GM20431 (cell line): Measurements from ENCODE around the gene OPTC.
"Not testable (repeated sequence)": the region's sequence is repeated elsewhere in the genome, so short reads cannot be mapped to it uniquely, and the experiment has no call there.

Experiments
- in situ Hi-C: fragments of 300-500 bp; cut with MseI, MboI; formaldehyde crosslinking; loops from one replicate; pipeline ENCODE4 v1.15.0; 2020; ENCODE audit warnings: low sequenced_read_pairs; ENCODE audit not compliant: unreplicated experiment

The OPTC gene

GRCh38 chr1:203493901-203494300 lies at the start of gene OPTC:
OPTC (plus strand) TSS chr1:203494153; CDS start chr1:203496006, 1,853 bp downstream.
- in situ Hi-C loops = no loop called here

DNA sequence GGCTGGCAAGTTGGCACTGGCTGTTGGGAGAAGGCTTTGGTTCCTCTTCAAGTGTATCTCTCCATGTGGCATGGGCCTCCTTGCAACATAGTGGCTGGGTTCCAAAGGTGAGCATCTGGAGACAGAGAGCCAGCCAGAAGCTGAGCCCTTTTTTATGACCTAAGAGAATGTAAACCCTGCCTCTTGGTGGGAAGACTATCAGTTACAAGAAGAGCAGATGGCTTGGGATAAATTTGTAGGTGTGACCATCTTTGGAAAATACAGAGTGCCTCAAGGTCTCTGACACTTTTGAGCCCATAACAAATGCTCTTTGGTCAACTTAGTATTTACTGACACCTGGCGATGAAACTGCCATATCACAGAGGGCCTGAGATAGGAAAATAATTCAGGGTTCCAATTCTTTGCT lies 49.8 kb upstream of the OPTC start:
- in situ Hi-C loops = no loop called here

GRCh38 chr1:203447151-203447550 lies 46.8 kb upstream of the OPTC start:
- in situ Hi-C loops = no loop called here

DNA sequence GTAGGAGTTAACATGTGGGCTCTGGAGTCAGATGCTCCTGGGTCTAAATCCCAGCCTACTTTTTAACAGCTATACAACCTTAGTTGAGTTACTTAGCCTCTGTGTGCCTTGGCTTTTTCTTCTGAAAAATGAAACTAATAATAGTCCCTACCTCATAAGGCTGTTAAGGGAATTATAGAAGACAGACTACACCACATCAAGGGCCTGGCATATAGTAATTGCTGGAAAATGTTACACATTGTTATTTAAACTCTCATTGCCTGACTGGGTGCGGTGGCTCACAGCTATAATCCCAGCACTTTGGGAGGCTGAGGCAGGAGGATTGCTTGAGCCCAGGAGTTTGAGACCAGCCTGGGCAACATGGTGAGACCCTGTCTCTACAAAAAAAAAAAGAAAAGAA lies 46.4 kb upstream of the OPTC start:
- in situ Hi-C loops = not testable (repeated sequence)

GRCh38 chr1:203448521-203449061 lies 45.4 kb upstream of the OPTC start:
- in situ Hi-C loops = no loop called here

- in situ Hi-C loops = no loop called here
Measured at GRCh38 chr1:203450001-203450400, 44.0 kb upstream of the OPTC start.

DNA sequence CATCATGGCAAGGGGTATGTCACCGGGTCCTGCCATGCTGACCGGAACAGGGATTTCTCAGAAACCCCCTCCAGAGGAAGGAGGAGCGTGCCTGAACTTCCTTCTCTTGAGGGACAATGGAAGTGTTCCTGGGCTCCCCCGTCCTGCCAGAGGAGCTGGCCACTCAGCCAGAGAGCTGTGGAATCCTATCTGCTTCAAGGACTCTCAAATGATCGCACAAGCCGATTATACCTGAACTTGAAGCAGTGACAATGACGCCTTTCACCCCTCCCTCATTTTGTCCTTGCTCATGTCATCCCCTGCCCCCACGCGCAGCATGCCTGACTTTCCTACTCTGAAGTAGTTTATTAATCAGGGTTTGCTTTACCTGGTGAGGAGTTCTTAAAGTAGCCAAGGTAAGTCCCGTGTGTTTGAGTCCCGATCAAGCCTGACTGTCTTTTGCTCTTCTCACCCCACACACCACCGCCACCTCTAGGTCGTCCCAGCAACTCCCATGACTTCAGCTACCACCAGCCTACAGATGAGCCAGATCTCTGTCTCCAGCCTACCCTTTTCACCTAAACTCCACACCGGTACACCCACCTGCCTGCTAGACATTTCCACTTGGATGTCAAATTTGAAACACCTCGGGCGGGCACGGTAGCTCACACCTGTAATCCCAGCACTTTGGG lies 43.3 kb upstream of the OPTC start:
- in situ Hi-C loops = no loop called here

DNA sequence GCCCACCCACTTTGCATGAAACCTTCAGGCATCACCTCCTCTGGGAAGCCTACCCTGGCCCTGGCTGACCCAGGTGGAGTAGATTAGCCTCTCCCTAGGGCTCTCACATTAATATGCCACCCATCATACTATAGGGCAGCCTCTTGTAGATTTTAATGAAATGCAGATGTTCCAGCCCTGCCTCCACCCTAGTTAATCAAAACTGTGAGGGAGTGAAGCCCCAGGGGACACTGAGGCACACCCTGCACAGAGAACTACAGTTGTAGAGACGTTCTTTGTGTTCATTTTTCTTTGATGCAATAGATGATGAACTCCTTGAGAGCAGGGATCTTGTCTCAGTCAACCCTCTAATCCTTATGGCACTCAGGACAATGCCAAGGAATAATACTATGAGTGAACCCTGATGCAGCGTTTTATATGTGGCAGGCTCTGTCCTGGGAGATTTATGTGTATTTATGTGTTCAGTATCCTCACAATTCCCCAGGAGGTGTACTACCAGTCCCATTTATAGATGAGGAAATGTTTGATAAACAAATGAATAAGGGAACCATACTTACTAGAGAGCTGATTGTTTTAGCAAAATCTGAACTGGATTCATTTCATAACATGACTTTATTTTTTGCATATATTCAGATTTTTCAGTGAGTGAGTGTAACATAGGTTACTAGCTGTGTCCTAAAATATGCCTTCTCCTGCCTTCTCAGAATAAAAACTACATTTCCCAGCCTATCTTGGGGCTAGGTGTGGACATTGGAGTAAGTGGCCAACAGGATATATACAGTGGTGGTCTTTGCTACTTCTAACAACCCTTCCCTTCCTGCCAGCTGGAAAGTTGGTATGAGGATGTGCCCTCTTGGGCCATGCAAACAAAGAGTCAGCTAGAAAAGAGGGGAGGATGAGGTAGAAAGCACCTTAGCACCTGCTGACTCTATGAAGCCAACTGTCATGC lies 41.8 kb upstream of the OPTC start:
- in situ Hi-C loops = no loop called here

GRCh38 chr1:203453016-203453415 lies 40.9 kb upstream of the OPTC start:
- in situ Hi-C loops = no loop called here

GRCh38 chr1:203453616-203454015 lies 40.3 kb upstream of the OPTC start:
- in situ Hi-C loops = no loop called here

DNA sequence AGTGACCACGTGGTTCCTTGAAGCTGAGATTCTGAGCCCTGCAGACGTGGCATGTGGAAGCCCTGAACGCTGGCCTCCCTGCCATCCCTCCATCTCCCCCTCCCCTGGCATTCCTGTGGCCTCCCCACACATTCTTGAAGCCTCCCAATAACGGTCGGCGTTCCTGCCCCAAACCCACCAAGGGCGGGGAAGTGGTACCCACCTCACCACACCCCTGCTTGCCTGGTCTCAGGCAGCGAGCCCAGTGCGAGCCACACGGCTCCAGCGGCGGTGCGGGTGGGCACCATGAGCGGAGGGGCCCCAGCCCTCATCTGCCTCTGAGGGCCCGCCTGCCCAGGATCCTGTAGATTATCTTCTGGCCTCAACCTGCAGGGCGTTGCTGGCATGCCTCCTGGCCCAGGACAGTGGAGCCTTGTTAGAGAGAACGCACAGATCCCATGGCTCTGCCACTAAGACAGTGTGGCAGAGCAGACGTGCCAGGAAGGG lies 38.9 kb upstream of the OPTC start:
- in situ Hi-C loops = no loop called here

GRCh38 chr1:203455706-203456105 lies 38.2 kb upstream of the OPTC start:
- in situ Hi-C loops = no loop called here

DNA sequence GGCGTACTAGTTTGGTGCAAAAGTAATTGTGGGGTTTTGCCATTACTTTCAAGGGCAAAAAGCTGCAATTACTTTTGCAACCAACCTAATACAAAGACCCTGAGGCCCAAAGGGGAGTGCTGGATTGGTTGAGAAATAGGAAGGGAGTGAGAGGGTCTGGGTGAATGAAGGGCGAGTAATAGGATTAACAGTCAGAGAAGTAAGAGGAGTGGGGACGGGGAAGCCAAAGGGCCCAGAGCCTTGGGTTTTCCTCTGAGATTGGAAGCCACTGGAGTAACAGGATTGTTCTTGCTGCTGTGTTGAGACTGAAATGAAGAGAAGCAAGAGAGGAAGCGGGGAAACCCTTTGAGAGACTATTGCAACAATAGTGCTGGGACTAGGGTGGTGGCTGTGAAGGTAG lies 37.4 kb upstream of the OPTC start:
- in situ Hi-C loops = no loop called here

- in situ Hi-C loops = no loop called here
Measured at GRCh38 chr1:203458078-203458477, 35.9 kb upstream of the OPTC start.

DNA sequence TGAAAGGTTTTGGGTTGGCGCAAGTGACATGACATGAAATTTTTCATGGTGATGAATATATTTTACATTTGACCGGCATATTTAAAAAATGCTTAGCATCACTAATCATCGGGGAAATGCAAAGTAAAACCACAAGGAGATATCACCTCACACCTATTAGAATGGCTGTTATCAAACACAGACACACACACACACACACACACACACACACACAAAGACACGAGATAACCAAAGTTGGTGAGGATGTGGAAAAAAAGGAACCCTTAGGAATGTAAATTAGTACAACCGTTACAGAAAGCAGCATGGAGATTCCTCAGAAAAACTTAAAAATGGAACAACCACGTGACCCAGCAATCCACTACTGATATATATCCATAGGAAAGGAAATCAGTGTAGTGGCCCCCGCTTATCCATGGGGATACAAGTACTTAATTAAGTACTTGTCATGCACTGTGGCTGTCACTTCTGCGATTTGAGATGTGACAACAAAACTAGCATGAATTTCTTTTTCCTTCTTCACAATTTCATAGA lies 34.2 kb upstream of the OPTC start:
- in situ Hi-C loops = no loop called here

DNA sequence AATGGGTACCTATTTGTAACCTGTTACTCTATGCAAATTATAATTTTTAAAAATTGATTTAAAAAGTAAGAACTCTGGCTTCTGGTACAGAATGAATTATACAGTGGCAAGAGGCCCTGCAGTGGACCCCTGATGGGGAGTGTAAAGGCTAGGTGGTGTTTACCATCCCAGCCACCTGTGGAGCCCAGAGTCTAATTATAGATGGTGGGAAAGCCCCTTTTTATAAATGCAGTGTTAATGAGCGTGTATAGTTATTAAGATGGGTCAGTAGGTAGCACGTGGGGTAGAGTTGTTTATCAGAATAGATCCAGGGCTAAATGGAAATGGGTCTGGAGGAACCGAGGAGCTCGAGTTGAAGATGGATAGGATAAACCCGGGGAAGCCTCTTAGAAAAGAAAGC lies 32.2 kb upstream of the OPTC start:
- in situ Hi-C loops = no loop called here

GRCh38 chr1:203462143-203462542 lies 31.8 kb upstream of the OPTC start:
- in situ Hi-C loops = no loop called here

DNA sequence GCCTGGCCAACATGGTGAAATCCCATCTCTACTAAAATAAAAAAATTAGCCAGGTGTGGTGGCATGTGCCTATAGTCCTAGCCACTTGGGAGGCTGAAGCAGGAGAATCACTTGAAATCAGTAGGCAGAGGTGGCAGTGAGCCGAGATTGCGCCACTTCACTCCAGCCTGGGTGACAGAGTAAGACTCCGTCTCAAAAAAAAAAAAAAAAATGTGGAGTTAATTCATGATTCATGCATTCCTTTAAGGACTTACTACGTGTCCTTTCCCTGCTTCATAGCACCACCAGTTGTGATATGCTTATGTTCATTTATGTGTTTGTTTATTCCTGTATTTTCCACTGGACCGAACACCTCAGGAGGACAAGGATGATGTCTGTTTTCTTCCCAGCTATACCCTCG lies 31.1 kb upstream of the OPTC start:
- in situ Hi-C loops = no loop called here

- in situ Hi-C loops = no loop called here
Measured at GRCh38 chr1:203463469-203464062, 30.4 kb upstream of the OPTC start.

DNA sequence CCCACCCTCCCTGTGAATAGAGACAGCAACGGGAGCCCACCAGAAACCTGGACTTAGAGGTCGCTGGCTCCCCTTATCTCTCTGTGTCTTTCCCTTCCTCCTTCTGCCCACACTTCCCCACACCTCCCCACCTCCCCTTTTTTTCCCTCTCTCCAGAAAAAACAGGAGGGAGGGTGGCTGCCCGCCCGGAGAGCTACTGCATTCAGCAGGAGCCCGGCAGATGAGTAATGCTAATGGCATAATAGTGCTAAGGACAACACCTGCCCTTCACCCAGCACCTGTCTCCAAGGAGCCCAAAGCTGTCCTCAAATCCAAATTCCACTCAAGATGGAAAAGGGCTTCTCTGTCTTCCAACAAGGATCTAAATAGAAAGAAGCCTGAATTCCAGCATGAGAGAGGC lies 29.7 kb upstream of the OPTC start:
- in situ Hi-C loops = no loop called here
